HepG2 (cell line): ENCODE data around the gene OPN1MW3. TPM values are rescaled to one million over a fixed set of nuclear protein-coding genes. Genes with fewer than 3 reads are reported as not detected.

Experiments
- ATAC-seq: fragments of 200-7000 bp; cut with Tn5 transposase; 3 replicates; pipeline ENCODE4 v1.9.1; 2020; ENCODE audit warnings: mild to moderate bottlenecking, moderate library complexity
- BruUV-seq: library from RNA; stranded (reverse); fragments of 400-500 nt; replicated peaks from 2 replicates; lab custom pipeline; 2021; lab: Mats Ljungman, UMichigan
- CTCF ChIA-PET: fragments of 300-600 bp; formaldehyde crosslinking; extraction: SDS; loops from one replicate; lab custom pipeline; 2021; ENCODE audit warnings: low total read pairs, inconsistent platforms, low intra/inter-chr PET ratio; lab: Yijun Ruan, JAX
- POLR2A ChIA-PET: fragments of 350-600 bp; sonication (Branson Sonifier 250); formaldehyde crosslinking; loops from one replicate; lab custom pipeline; 2020; ENCODE audit warnings: antibody characterized with exemption, inconsistent platforms; lab: Yijun Ruan, JAX
- DNase-seq: peaks from one replicate; pipeline ENCODE4 v3.0.0-alpha.2; 2015; ENCODE audit warnings: low spot score
- FAIRE-seq: peaks from 3 replicates; lab custom pipeline; 2011; peaks lifted over from hg19 to GRCh38; lab: Jason Lieb, UNC
- H2AFZ ChIP-seq: one replicate; pipeline ENCODE4 v1.6.1; 2011; ENCODE audit warnings: low read length, inconsistent platforms
- H3K27ac ChIP-seq: fragments of 300-600 bp; 3 replicates; pipeline ENCODE4 v1.8.0; 2011; ENCODE audit warnings: mixed run types, mild to moderate bottlenecking, mixed read lengths, low read length, inconsistent platforms; ENCODE audit not compliant: insufficient read depth; ENCODE audit errors: extremely low read length
- H3K27me3 ChIP-seq, 2 experiments: fragments of 200-600 bp in 1 of 2; 2 replicates in 1 of 2; 3 replicates in 1 of 2; pipeline versions ENCODE4 v1.6.0 to v1.8.0; 2011; ENCODE audit warnings: low read length in 2 of 2, mild to moderate bottlenecking in 2 of 2, moderate library complexity in 2 of 2, inconsistent platforms in 1 of 2; ENCODE audit not compliant: insufficient read depth in 2 of 2, control insufficient read depth in 1 of 2
- H3K36me3 ChIP-seq, 2 experiments: fragments of 200-600 bp in 1 of 2; replicated peaks in 1 of 2; 2 replicates in 1 of 2; 3 replicates in 1 of 2; pipeline versions ENCODE4 v1.5.1 to v1.8.0; 2011; ENCODE audit warnings: low read length in 2 of 2, inconsistent platforms in 1 of 2; ENCODE audit not compliant: insufficient read depth in 2 of 2, control insufficient read depth in 1 of 2
- H3K4me1 ChIP-seq: 2 replicates; pipeline ENCODE4 v1.5.1; 2012; ENCODE audit warnings: low read length, inconsistent platforms; ENCODE audit not compliant: insufficient read depth
- H3K4me2 ChIP-seq: 2 replicates; pipeline ENCODE4 v1.6.0; 2011; ENCODE audit warnings: low read depth, low read length, inconsistent platforms
- H3K4me3 ChIP-seq, 3 experiments: fragments of 200-600 bp in 1 of 3; sonication (generic), shearing (Covaris generic) in 1 of 3; replicated peaks in 1 of 3; 2 replicates each; pipeline ENCODE4 v1.5.1; 2011 to 2016; ENCODE audit warnings: low read length in 3 of 3, inconsistent platforms in 2 of 3, low read depth in 2 of 3, mild to moderate bottlenecking in 2 of 3, control low read depth in 1 of 3, mixed read lengths in 1 of 3; ENCODE audit not compliant: insufficient read depth in 1 of 3
- H3K79me2 ChIP-seq: one replicate; pipeline ENCODE4 v1.6.1; 2011; ENCODE audit warnings: low read length, inconsistent platforms; ENCODE audit not compliant: insufficient read depth
- H3K9ac ChIP-seq: 2 replicates; pipeline ENCODE4 v1.6.0; 2011; ENCODE audit warnings: mild to moderate bottlenecking, low read depth, low read length, inconsistent platforms; ENCODE audit not compliant: insufficient read depth
- H3K9me3 ChIP-seq: 2 replicates; pipeline ENCODE4 v1.5.1; 2012; ENCODE audit warnings: mild to moderate bottlenecking, low read length
- H4K20me1 ChIP-seq: 2 replicates; pipeline ENCODE4 v1.6.0; 2011; ENCODE audit warnings: inconsistent platforms, mild to moderate bottlenecking, low read length, moderate library complexity; ENCODE audit not compliant: insufficient read depth
- CTCF ChIP-seq: sonication (generic); formaldehyde crosslinking; IDR thresholded peaks from 2 replicates; pipeline ENCODE4 v1.5.0; 2020; ENCODE audit warnings: mild to moderate bottlenecking, missing genetic modification reagents, moderate library complexity
- REL ChIP-seq: sonication (generic); formaldehyde crosslinking; conservative IDR thresholded peaks from 2 replicates; pipeline ENCODE4 v1.8.0; 2022; ENCODE audit warnings: mild to moderate bottlenecking, missing genetic modification reagents, moderate library complexity
- SMC3 ChIP-seq: IDR thresholded peaks from 2 replicates; pipeline ENCODE4 v1.6.1; 2011; ENCODE audit warnings: low read length, improper control_type of control experiment
- STAG1 ChIP-seq: sonication (generic); formaldehyde crosslinking; IDR thresholded peaks from 2 replicates; pipeline ENCODE4 v1.4.0; 2020; ENCODE audit warnings: missing genetic modification reagents
- TFE3 ChIP-seq: IDR thresholded peaks from 2 replicates; pipeline ENCODE4 v1.6.1; 2016
- ZMAT3 ChIP-seq: sonication (generic); formaldehyde crosslinking; conservative IDR thresholded peaks from 2 replicates; pipeline ENCODE4 v1.7.0; 2021; ENCODE audit warnings: missing genetic modification reagents
- ZNF709 ChIP-seq: sonication (generic); formaldehyde crosslinking; IDR thresholded peaks from 2 replicates; pipeline ENCODE4 v1.5.0; 2020; ENCODE audit warnings: mild to moderate bottlenecking, missing genetic modification reagents
- WGBS: methylation state at CpG from one replicate; pipeline ENCODE4 v1.1.6; 2017; ENCODE audit warnings: low lambda C conversion rate; 5-methylcytosine and 5-hydroxymethylcytosine counted together
- in situ Hi-C: cut with HindIII; loops from 2 replicates; pipeline ENCODE4 v1.10.0; 2017; ENCODE audit warnings: low pct_unique_long_range_greater_than_20kb; ENCODE audit not compliant: extremely low pct_ligation_motif_present
- intact Hi-C: fragments of 100-400 bp; cut with micrococcal nuclease; formaldehyde crosslinking; loops from one replicate; pipeline ENCODE4 v1.10.0; 2022; ENCODE audit not compliant: unreplicated experiment
- polyA plus RNA-seq, 8 experiments: library from polyadenylated mRNA; depleted of rRNA in 3 of 8; stranded (reverse) in 7 of 8; unstranded in 1 of 8; fragments of >200 nt; fragmentation: Illumina TruSeq in 4 of 8; extraction: Trizol in 4 of 8; gene quantifications; 2 replicates each; pipeline versions ENCODE4 v1.2.1 to v1.2.3, GENCODE V29; 2011 to 2016; ENCODE audit warnings: low read depth in 4 of 8, missing spikeins in 1 of 8, mixed read lengths in 1 of 8; ENCODE audit not compliant: insufficient read depth in 1 of 8
- total RNA-seq, 5 experiments: library from RNA; depleted of rRNA; stranded (reverse); fragments of >200 nt; fragmentation: Illumina TruSeq; extraction: Trizol; gene quantifications; 2 replicates each; pipeline ENCODE4 v1.2.3, GENCODE V29; 2016; ENCODE audit warnings: low read depth in 1 of 5
- TF ChIP-seq, protein P1 (sequence below): sonication (generic); formaldehyde crosslinking; IDR thresholded peaks from 2 replicates; pipeline ENCODE4 v1.4.0; 2020; ENCODE audit warnings: low read depth, mild to moderate bottlenecking, missing genetic modification reagents

OPN1MW3 gene
- total and polyA plus RNA-seq, 2 of the 13 experiments (the other 11 are each of a cell fraction or from before 2014, with no cell fraction given): not detected

DNA sequence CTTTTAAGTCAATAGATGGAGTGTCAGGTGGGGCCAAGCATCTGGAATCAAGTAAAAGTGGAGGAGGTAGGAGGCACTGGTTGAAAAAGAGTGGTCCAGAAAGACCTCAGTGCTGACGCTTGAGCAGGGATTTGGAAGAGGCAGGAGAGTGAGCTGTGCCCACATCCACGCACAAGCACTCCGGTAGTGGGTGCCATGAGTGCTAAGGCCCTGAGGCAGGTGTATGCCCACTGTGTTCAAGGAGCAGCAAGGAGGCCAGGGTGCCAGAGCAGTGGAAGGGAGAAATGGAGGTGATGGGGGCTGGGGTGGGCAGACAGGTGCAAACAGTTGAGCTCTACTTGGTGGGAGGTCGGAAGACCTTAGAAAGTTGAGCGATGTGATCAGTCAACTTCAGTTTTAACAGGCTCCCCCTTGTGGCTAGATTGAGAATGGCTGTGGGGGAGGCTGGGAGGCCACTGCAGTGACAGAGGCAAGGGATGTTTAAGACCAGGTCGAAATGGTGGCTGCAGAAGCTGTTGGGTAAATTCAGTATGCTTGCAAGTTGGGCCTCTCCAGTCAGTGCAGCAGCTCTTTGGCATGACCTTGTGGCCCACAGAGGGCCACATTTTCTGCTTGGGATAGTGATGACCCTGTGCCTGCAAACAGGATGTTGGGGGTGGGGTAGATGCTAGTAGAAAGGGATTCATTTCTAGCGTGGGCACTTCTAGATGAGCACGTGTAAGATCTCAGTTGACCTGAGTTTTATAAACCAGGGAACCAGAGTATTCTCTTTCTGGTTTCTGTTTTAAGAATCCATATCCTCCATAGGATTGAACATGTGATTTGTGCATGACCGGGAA lies 50.9 kb downstream of the OPN1MW3 start:
- 54% methylated on average over 7 of the region's 9 CpGs for WGBS
- TF ChIP-seq CTCF (peak; percentile 62), STAG1 (CRISPR knock-in tag) (peak; percentile 16; the same call in 1 of the 2 replicates), ZMAT3 (no peak), REL (CRISPR knock-in tag) (no peak), ZNF709 (no peak), SMC3 (peak; percentile 26; the same call in 1 of the 2 replicates), TFE3 (CRISPR knock-in tag) (no peak)
- TF ChIP-seq, protein P1, sequence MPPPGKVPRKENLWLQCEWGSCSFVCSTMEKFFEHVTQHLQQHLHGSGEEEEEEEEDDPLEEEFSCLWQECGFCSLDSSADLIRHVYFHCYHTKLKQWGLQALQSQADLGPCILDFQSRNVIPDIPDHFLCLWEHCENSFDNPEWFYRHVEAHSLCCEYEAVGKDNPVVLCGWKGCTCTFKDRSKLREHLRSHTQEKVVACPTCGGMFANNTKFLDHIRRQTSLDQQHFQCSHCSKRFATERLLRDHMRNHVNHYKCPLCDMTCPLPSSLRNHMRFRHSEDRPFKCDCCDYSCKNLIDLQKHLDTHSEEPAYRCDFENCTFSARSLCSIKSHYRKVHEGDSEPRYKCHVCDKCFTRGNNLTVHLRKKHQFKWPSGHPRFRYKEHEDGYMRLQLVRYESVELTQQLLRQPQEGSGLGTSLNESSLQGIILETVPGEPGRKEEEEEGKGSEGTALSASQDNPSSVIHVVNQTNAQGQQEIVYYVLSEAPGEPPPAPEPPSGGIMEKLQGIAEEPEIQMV (CRISPR knock-in tag): no peak
- TF ChIP-seq, all 625 proteins: peak for 3
- peak; percentile 90 for FAIRE-seq

More for the DNA sequence above, 50.9 kb downstream of the OPN1MW3 start:
- Histone ChIP-seq H3K27me3 (no peaks in the 10 kb centered on the region), H3K4me1 (peaks cover 9% of the 10 kb centered on the region), H3K4me3 (no peak overlapping the region), H4K20me1 (no peaks in the 10 kb centered on the region), H3K79me2 (no peaks in the 10 kb centered on the region), H3K36me3 (no peaks in the 10 kb centered on the region), H3K27ac (no peak overlapping the region), H3K4me2 (no peak overlapping the region), H2AFZ (no peak overlapping the region), H3K9ac (no peak overlapping the region), H3K9me3 (no peaks in the 10 kb centered on the region)
- peak; percentile 16 for DNase-seq
- intact Hi-C loops (no loop called here), in situ Hi-C loops (no loop called here)
- ATAC-seq: peak; percentile 63
- no TSS peak for BruUV-seq
- POLR2A ChIA-PET: no interaction called here
- CTCF ChIA-PET: interaction anchor here (1.4 kb wide), 1 partner anchor 172 kb away, joined by 7 read pairs; no protein-coding TSS in a partner anchor
